HG02759 (cell line): ENCODE measurements around the gene RRAS2.
"Not testable (repeated sequence)": the region's sequence is repeated elsewhere in the genome, so short reads cannot be mapped to it uniquely, and the experiment has no call there.

Experiments used
- ATAC-seq: cut with Tn5 transposase; IDR thresholded peaks from one replicate; pipeline ENCODE4 v1.9.1; 2021; ENCODE audit warnings: mild to moderate bottlenecking, moderate library complexity; ENCODE audit not compliant: unreplicated experiment

Gene RRAS2

DNA sequence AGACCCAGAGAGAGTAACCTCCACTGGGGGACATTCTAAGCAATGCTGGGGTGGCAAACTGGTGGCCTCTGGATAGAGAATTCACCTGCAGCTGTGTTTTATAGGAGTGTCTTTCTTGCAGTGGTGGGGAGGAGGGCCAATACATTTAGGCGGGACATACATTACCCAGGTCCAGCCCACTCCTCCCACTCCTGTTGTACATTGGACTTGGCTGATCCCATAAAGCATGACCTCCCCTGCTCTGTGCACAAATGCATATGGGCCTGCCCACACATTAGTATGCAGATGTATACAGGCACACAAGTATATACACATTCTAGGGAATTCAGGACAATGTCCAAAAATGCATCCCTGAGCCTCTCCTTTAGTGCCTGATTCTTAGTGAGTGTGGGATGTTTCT is 99.1 kb downstream of the RRAS2 start:
- ATAC-seq, result no peak

DNA sequence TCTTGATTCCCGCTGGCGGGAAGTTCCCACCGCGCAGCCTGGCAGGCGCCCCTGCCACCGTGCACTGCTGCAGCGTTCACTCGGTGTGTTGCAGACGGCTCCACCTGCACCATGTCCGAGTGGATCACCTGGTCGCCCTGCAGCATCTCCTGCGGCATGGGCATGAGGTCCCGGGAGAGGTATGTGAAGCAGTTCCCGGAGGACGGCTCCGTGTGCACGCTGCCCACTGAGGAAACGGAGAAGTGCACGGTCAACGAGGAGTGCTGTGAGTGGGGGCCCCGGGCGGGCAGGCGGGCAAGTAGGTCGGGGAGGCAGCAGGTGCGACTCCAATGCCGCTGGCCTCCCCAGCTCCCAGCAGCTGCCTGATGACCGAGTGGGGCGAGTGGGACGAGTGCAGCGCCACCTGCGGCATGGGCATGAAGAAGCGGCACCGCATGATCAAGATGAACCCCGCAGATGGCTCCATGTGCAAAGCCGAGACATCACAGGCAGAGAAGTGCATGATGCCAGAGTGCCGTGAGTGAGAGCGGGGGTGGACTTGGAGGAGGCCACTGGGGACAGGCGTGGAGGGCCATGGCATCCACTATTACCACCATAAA is 99.7 kb downstream of the RRAS2 start:
- ATAC-seq, result no peak

DNA sequence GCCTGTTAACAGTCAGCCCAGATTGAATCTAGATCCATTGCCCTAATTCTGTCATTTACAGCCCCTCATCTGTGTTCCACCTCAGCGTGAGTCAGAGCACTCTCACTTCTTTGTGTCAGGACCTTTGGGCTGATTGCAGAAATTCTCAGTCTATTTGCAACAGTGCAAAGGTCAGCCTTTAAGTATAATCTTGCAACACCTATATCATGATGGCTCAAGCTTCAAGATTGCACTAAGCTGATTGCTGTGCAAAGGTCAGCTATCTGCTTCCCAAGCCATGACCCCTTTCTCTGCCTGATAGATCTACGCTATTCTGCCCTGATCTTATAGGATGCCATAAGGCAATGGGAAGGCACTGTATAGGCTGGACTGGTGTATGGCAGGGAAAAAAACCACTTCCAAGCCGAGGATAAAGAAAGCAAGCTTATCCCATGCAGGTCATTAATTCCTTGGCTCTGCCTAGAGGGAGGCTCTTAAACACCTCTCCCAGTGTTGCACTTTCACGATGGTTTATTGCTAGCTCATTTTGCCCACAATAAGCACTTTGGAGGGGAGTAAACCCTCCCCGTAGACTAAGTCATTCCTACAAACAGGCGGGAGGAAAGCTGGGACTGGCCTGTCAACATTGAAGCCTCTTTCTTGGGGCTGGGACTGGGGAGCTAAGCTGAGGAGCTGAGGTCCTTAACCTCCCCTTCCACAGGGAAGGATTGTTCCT is 100.6 kb downstream of the RRAS2 start:
- ATAC-seq, result no peak

DNA sequence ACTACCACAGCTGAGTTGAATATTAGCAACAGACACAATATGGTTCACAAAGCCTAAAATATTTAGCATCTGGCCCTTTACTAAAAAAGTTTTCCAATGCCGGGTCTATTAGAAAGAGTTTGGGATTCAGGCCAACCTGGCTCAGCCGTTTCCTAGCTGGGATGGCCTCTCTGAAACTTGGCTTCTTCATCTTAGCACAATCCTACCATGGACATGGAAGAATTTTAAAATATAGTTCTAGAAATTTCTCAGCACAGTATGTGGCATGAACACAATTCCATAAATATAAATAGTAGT is 103.8 kb downstream of the RRAS2 start:
- no peak for ATAC-seq

DNA sequence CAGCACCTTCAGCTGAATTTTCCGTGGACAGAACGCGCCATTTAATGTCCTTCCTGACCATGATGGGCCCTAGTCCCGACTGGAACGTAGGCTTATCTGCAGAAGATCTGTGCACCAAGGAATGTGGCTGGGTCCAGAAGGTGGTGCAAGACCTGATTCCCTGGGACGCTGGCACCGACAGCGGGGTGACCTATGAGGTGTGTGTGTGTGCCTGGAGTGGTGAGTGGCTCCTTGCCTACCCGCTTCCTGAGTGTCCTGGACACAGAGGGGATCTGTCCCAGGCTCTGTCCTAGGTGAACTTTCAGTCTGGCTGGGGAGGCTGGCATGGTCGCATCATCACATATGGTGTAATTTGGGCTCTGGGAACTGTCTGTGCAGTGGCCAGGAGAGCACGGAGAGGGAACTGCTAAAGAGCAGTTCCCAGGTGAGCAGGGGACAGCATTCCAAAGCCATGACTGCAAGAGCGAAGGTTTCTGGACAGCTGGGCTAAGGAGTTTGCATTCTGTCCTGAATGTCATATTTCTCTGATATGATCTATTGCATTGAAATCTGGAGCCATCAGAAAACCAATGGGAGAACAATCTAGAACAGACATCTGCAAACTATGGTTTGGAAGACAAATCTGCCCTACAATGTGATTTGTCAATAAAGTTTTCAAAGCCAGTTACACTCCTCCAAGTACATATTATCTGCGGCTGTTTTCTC is 104.3 kb downstream of the RRAS2 start:
- ATAC-seq, result no peak

DNA sequence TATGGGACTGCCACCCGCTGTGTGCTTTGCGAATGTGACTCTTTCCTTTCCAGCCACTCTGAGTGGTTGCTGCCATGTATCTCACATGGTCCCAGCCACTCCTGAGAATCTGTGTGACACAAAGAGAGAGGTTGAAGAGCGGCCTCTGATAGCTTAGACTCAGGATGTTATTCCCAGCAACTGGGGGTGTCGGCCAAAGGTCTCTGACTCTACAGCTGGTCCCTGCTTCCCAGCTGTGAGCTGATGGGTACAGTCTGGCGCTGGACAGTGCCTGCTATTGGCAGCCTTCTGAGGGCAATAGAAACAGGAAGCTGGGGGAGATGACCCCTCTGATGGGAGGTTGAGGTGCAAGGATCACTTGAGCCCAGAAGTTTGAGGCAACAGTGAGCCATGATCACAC is 105.1 kb downstream of the RRAS2 start:
- ATAC-seq, result no peak

DNA sequence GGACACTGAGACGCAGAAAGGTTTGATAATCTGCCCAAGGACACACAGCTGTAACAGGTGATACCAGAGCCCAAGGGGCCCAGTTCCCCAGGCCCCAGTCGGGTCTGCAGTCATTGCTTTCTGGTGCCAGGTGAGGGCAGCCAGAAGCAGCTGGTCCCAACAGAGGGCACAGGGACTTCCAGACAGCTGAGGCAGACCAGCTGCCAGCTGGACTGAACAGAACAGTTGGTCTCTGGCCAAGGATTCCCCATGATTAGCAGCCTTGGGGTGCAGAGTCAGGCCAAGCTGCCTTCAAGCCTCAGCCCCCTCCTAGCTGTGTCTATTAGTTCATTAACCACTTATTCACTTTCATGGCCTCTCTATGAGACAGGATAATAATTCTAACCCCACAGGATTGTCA is 105.6 kb downstream of the RRAS2 start:
- no peak for ATAC-seq

DNA sequence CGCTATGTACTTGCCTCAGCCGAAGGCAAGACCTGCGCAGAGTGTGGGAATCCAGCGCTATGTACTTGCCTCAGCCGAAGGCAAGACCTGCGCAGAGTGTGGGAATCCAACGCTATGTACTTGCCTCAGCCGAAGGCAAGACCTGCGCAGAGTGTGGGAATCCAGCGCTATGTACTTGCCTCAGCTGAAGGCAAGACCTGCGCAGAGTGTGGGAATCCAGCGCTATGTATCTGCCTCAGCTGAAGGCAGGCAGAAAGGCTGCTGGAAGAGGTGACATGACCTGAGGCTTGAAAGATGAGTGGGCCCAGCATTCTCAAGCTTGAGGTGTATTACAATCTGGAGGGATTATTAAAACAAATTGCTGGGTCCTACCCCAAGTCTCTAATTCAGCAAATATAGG is 106.5 kb downstream of the RRAS2 start:
- not testable (repeated sequence) for ATAC-seq

DNA sequence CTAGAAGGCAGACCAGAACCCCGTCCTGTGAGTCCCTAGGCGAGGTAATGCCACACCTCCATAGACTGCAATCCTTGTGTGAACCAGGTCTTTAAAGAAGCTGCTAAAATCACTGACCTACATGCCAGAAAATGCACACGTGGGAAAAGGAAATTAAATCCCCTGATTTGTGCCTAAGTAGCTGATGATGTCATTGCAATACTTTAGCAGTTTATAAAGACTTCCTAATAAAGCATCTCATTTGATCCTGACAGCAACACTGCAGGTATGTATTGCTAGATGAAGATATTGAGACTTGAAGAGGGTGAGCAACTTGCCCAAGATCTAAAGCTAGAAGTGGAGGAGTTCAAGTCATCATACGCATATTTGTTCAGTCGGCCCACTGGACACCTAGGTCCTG is 107.2 kb downstream of the RRAS2 start:
- no peak for ATAC-seq

DNA sequence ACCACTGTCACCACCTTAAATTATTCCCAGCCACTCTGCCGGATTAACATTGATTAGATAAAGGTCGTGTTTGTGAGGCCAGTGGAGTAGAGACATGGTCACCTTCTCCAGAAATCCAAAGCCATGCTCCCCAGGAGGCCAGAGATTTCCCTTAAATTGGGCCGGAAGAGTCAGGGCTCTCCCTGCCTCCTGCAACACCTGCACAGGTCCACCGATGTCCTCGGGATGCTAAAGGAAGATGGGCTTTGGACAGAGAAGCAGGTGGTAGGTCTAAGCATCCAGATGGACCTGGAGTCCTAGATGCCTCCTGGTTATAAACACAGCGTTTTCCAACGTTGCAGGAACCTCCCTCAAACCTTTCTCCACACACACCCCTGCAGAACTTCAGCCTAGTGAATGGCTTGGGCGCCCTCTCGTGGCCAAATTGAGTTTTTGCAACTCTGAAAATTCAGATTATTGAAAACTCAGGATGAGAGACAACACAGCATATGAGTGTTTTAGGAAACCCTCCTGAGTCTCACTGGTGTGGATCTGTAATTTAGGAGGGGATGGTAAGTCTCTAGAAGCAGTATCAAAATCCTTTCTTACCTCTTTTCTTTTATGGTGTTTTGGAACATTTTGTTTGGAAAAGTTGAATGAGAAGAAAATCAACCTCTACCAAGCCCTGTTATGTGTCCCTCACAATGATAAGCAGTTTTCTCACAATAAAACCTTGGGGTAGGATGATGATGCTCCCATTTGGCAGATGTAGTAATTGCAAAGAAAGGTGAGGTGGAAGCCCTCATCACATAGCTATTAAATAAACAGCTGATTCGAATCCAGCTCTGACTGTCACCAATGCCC is 109.6 kb downstream of the RRAS2 start:
- peak; percentile 63 for ATAC-seq

DNA sequence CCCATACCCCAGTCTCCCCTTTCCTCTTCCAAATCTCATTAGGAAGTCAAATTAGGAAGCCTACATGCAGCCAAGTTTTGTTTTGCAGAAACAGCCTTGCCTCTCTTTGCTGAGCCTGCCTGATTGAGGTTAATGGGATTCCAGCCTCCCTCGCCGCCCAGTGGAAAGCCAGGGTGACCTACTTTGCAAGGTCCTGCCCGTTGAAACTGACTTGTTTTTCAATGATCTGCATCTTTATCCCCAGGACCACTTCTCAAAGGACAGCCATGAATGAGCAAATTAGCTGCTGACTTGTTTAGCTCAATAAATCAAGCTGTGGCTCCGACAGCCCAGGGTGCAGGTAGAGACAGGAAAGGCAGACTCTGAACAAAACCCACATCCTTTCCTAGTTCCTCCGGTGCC is 110.4 kb downstream of the RRAS2 start:
- ATAC-seq, result no peak

DNA sequence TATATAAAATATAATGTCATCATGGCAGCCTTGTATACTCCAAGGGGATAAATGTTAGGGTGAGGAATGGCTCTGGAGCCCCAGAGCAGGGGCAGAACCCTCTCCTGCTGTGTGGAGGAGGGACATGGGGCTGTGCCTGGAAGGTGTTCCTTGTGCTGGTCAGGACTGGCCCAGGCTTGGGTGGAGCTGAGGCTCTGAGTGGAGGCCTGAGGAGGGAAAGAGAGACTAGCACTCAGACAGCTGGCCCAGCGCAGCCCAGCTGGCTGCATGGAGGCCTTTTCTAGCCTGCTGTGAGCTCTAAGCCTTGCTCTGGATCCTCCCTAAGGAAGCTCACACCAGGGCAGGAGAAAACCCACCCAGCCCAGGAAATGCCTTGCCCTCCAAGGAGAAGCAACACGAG is 113.5 kb downstream of the RRAS2 start:
- ATAC-seq, result no peak

DNA sequence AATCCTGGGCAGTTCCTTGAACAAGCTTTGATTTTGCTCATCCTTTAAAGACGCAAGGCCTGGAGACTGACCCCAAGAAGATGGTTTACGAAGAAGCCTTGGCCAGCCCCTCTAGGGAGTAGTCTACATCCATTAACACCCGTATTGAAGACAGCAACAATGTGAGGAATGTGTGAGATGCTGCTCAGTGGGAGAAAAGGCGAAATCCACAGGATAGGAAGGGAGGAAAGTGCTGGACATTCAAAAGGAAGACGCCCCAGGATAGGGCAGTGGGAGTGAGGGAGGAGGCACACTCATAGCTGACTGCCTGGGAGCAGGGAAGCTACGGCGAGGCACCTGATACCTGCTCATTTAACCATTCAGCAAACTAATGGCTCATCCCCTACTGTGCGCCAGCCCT is 114.1 kb downstream of the RRAS2 start:
- ATAC-seq, result no peak

DNA sequence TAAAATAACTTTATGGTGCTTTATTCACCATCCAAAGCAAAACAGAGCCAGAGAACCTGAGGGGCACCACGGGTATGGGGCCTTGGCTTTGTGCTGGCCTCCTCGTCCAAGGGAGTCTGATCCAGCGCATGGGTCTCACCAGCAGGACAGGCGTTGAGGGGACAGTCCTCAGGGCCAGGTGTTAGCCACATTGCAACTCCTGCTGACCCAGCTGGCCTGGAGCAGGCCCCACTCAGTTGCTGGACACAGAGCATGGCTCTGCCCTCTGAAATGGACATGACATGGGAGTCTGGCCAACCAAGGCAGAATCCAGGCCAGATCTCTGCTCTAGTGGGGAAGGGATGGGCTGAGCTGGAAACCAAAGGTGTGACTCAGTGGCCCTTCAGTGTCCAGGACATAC is 116.2 kb downstream of the RRAS2 start:
- ATAC-seq, result no peak

DNA sequence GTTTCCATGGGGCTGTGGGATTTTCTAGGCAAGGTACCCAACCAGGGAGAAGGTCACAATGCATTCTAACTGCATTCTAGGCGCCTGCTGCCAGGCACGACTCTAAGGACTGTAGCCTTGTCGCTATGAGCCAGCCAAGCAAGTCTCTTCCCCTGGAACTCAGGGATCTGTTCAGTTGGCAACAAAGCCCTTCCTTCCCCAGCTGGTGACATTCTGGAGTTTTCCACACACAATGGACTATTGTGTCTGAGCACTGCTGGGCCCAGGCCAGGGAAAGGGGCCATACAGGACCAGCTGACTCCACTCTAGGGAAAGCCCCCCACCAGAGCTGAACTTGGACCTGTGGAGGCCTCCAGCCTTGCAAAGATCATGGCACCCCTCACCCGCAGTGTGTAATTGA is 116.8 kb downstream of the RRAS2 start:
- no peak for ATAC-seq

DNA sequence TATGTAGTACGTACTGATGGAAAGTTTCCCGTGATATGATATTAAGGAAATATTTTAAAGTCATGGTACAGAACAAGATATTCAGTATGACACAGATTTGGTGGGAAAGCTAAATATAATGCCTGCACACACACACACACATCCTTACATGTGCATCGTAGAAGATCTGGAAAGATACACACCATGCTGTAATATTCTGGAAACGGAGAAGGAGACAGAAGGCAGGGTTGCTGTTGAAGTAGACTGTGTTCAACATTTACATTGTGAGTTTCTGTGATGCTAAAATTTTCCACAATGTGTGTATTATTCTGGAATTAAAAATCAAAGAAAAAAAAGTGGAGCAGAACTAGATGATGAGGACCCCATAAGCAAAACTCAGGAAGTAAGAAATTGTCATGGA is 118.0 kb downstream of the RRAS2 start:
- no peak for ATAC-seq

DNA sequence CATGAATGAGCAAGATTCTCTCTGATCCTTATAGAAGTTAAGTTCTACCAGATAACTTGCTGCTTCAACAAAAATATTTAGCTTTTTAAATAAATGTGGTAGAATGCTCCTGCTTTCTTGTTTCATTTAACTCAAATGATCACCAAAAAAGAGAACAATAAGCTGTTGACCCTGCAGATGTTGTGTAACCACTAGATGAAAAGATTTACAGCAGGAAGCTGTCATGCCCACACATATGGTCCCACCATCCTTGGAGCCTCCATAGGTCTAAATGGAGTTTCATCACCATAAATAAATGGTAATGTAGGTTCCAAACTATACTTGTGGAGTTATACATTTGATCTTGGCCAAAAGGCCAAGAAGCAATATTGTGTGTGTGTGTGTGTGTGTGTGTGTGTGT is 118.8 kb downstream of the RRAS2 start:
- no peak for ATAC-seq

DNA sequence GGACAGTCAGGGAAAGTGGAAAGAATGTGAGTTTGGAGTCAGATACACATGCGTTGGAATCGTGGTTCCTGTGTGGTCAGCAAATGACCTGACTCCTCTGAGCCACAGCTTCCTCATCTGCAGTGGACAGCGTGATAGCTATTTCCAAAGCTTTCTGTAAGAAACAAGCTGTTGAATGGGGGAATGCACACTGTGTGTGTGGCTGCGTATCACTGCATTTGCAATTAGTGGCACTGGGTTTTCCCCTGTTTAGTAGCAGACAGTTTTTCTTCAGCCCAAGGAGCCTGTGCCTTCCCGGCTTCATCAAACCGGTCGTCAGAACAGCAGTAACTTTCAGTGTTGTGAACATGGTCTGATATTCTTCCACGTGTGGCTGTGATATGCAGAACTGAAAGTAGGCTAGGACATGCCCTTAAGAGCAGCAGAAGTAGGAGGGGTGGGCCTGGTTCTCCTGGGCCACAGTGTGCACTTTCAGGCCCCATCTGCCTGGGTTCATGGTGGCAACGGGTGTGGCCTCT is 121.5 kb downstream of the RRAS2 start:
- ATAC-seq, result peak; percentile 93

DNA sequence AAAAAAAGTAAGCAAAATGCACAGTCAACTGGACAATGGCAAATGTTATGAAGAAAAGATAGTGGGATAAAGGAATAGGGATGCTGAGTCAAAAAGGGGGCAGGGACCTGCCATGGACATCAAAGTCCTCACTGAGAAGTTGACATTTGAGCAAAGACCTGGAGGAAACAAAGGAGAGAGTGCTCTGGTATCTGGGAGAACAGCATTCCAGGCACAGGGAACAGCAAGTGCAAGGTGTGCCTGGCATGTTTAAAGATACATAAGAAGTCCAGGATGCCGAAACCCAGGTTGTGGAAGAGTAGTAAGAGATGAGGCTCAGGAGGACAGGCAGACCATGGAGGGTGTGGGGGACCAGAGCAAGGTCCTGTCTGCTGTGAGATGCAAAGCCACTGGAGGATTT is 123.3 kb downstream of the RRAS2 start:
- ATAC-seq, result no peak

DNA sequence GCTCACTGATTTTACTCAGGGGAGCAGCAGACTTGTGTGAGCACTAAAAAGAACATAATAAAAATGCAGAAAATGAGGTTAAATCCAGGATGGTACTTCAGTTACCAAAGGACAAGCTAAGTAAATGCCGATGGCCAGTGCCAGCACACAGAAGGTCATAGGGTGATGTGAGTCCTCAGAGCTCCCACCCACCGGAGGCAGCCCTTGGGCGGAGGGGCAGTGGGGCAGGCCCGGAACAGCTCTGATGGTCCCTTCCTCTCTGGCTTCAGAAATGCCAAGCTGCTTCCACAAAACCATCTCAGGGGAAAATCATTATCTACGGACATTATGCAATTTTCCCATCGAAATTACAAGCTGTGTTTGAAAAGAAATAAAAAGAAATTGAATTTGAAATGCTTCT is 124.5 kb downstream of the RRAS2 start:
- no peak for ATAC-seq

DNA sequence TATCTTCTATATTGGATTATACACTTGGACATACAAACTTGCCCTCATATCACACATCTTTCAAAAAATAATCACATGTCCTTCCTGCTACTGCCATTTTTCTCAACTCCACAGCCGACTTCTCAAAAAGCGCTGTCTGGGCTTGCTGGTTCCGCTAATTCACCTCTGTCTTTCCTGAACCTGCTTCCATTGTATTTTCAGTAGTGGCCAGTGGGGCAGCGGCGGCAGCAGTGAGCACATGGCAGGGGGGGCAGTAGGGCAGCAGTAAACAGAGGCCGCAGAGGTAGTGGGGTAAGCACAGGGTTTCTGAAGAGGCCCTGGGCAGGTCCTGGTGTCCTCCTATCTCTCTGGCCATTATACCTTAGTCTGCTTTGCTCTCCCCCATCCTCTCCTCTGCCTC is 126.3 kb downstream of the RRAS2 start:
- no peak for ATAC-seq
